ENCODE data around the gene FUT7. TPM values are rescaled to one million over a fixed set of nuclear protein-coding genes. Genes with fewer than 3 reads are reported as not detected.

The FUT7 gene
- total RNA-seq, 3 donors from 2014 or later (not counting 1 experiment from before 2014, with no cell fraction given) = 0.99 to 5.1 (median 3.9) TPM

DNA sequence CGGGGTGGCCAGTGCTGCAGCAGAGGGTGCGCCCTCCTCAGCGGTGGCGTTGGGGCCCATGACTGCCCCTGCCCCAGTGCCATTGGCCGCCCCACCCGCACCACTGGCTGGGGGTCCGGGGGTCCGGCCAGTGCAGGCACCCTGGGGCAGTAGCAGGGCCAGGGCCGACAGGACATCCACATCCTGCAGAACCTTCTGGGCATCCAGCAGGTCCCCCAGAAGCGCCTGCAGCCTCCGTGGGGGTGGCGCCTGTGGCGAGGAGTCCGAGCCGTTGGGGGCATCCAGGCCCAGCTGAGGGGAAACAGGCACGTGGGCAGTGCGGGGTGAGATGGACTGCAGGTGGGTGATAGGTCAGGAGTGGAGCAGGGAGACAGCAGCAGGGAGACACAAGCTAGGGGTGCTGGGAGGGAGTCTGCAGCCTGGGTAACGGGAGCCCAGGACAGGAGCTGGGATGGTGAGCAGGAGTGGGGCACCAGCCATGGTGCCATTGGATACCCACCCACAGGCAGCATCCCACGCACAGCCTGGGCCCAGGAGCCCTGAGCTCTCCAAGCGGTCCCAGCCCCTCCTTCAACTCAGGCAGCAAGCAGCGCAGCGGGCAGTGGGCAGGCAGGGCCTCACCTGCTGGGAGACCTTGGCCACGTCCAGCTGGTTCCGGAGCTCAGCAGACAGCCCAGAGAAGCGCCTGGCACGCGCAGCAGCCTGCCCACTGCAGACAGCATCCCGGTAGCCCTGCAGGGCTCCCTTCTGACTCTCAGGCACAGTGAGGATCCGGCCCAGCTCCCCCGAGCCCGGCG, 10.9 kb downstream of the FUT7 start:
- Histone ChIP-seq H3K4me3 (ENCODE audit: low read length) (no peak overlapping the region), H3K36me3 (ENCODE audit: control insufficient read depth, insufficient read depth, low read length) (peaks cover 46% of the 10 kb centered on the region), H3K27me3 (ENCODE audit: control insufficient read depth, insufficient read depth, low read length) (no peaks in the 10 kb centered on the region), H3K27ac (ENCODE audit: low read length) (no peak overlapping the region), H3K4me1 (ENCODE audit: control insufficient read depth, insufficient read depth, low read length) (peaks cover 23% of the 10 kb centered on the region), H3K9me3 (ENCODE audit: control insufficient read depth, insufficient read depth, low read length) (no peaks in the 10 kb centered on the region)
- no peak for ATAC-seq
- no peak overlapping the region for H3K4me3 Mint-ChIP-seq
- no peak for DNase-seq
- peaks cover 0 to 16% of the 10 kb centered on the region in 2 donors for H3K4me1 Mint-ChIP-seq
- H3K9me3 Mint-ChIP-seq = no peaks in the 10 kb centered on the region
- TF ChIP-seq, protein P1, sequence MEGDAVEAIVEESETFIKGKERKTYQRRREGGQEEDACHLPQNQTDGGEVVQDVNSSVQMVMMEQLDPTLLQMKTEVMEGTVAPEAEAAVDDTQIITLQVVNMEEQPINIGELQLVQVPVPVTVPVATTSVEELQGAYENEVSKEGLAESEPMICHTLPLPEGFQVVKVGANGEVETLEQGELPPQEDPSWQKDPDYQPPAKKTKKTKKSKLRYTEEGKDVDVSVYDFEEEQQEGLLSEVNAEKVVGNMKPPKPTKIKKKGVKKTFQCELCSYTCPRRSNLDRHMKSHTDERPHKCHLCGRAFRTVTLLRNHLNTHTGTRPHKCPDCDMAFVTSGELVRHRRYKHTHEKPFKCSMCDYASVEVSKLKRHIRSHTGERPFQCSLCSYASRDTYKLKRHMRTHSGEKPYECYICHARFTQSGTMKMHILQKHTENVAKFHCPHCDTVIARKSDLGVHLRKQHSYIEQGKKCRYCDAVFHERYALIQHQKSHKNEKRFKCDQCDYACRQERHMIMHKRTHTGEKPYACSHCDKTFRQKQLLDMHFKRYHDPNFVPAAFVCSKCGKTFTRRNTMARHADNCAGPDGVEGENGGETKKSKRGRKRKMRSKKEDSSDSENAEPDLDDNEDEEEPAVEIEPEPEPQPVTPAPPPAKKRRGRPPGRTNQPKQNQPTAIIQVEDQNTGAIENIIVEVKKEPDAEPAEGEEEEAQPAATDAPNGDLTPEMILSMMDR (IDR thresholded peaks at IDR 0.05) = no peak
- no peak overlapping the region for H3K27ac Mint-ChIP-seq
- no peaks in the 10 kb centered on the region for H3K27me3 Mint-ChIP-seq (ENCODE audit: low read depth in 2 of 2)
- intact Hi-C loops (cut with micrococcal nuclease) = no loop called here
- 97% methylated on average over 32 of the region's 32 CpGs for WGBS (ENCODE audit: insufficient coverage)
- no peaks in the 10 kb centered on the region for H3K36me3 Mint-ChIP-seq

DNA sequence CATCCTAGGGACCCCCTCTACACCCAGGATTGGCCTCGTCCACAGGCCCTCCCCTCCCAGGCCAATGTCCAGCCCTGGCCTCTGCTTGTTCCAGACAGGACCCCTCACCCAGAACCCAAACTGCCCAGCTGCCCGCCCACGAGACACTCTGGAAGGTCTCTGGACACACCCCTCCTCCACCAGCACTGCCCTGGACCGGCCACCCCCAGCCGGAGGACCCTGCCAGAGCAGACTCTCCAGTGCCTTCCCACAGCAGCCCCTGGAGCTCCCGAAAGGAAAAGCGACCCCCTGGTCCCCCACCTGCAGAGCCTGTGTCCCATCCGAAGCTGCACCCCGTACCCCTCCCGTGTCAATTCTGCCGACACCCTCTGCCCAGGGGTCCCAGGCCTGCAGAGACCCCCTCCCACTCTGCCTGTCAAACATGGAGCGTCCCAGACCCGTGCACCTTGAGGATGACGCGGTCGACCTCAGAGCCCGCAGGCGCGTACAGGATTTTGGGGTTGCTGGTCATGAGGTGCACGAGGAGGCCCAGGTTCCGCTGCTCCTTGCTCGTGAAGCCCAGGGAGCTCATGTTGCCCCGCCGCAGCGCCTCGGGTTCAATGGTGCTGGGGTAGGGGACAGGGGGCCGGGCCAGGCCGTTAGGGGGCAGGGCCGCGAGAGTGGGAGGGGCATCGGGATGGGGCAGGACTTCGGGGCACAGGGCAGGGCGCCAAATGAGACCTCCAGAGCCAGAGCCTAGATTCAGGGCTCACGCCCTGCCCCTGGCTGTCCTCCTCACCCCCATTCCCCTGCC, 11.8 kb downstream of the FUT7 start:
- H3K27me3 ChIP-seq (ENCODE audit: control insufficient read depth, insufficient read depth, low read length) = no peaks in the 10 kb centered on the region
- H3K9me3 ChIP-seq (ENCODE audit: control insufficient read depth, insufficient read depth, low read length) = no peaks in the 10 kb centered on the region
- Mint-ChIP-seq H3K27ac (no peak overlapping the region), H3K9me3 (no peaks in the 10 kb centered on the region), H3K27me3 (ENCODE audit: low read depth in 2 of 2) (no peaks in the 10 kb centered on the region), H3K4me1 (peaks cover 0 to 13% of the 10 kb centered on the region in 2 donors), H3K4me3 (no peak overlapping the region), H3K36me3 (no peaks in the 10 kb centered on the region)
- ATAC-seq (no peak), DNase-seq (no peak)
- H3K4me1 ChIP-seq (ENCODE audit: control insufficient read depth, insufficient read depth, low read length) = peaks cover 14% of the 10 kb centered on the region
- H3K27ac ChIP-seq (ENCODE audit: low read length) = no peak overlapping the region
- peaks cover 52% of the 10 kb centered on the region for H3K36me3 ChIP-seq (ENCODE audit: control insufficient read depth, insufficient read depth, low read length)
- TF ChIP-seq, protein P1 (IDR thresholded peaks at IDR 0.05) = no peak
- intact Hi-C loops (cut with micrococcal nuclease) = no loop called here
- no peak overlapping the region for H3K4me3 ChIP-seq (ENCODE audit: low read length)
- 97% methylated on average over 34 of the region's 34 CpGs for WGBS (ENCODE audit: insufficient coverage)

DNA sequence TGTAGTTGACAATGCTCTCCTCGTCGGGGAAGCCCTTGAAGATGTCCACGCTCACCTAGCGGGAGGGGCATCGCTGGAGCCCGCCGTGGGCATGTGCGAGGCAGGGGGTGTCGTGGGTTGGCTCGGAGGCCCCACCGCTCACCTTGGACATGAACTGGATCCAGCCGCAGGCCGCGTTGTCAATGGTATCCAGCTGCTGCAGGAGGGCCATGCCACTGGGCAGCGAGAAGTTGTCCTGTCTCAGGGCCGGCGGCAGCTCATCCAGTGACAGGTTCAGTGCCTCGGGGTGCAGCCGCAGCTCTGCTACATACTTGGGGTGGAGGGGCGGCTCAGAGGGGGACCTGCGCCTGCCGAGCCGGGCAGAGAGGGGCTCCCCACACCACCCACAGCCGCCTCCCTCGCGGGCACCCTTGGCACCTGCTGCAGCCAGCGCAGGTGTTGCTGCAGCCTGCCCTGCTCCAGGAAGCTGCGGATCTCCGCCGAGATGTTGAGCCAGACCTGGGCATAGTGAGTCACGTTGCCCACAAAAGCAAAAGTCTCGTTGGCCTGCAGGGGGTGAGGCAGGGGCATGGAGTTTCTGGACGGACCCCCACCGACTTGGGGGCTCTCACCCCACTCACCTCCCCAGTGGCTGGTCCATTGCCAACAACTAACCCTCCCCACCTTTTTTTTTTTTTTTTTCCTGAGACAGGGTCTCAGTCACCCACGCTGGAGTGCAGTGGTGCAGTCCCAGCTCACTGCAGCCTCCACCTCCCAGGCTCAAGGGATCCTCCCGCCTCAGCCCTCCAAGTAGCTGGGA, 12.9 kb downstream of the FUT7 start:
- H3K4me1 Mint-ChIP-seq = peaks cover 0 to 13% of the 10 kb centered on the region in 2 donors
- H3K27me3 ChIP-seq (ENCODE audit: control insufficient read depth, insufficient read depth, low read length) = no peaks in the 10 kb centered on the region
- H3K36me3 ChIP-seq (ENCODE audit: control insufficient read depth, insufficient read depth, low read length) = peaks cover 64% of the 10 kb centered on the region
- DNase-seq = no peak
- H3K9me3 Mint-ChIP-seq = no peaks in the 10 kb centered on the region
- no peak for ATAC-seq
- intact Hi-C loops (cut with micrococcal nuclease) = no loop called here
- TF ChIP-seq, protein P1 (IDR thresholded peaks at IDR 0.05) = no peak
- H3K4me1 ChIP-seq (ENCODE audit: control insufficient read depth, insufficient read depth, low read length) = peaks cover 6% of the 10 kb centered on the region
- H3K27me3 Mint-ChIP-seq (ENCODE audit: low read depth in 2 of 2) = no peaks in the 10 kb centered on the region
- H3K27ac Mint-ChIP-seq = no peak overlapping the region
- no peak overlapping the region for H3K4me3 Mint-ChIP-seq
- no peak overlapping the region for H3K27ac ChIP-seq (ENCODE audit: low read length)
- no peak overlapping the region for H3K4me3 ChIP-seq (ENCODE audit: low read length)
- no peaks in the 10 kb centered on the region for H3K9me3 ChIP-seq (ENCODE audit: control insufficient read depth, insufficient read depth, low read length)
- 90% methylated on average over 36 of the region's 36 CpGs for WGBS (ENCODE audit: insufficient coverage)
- H3K36me3 Mint-ChIP-seq = no peaks in the 10 kb centered on the region

All from natural killer cell (primary cell).